Left cardiac atrium (tissue), 4 donors: ENCODE data around the gene LCORL. TPM values are rescaled to one million over a fixed set of nuclear protein-coding genes. Genes with fewer than 3 reads are reported as not detected.
"Not testable (repeated sequence)": the region's sequence is repeated elsewhere in the genome, so short reads cannot be mapped to it uniquely, and the experiment has no call there.

Experiments used
- ATAC-seq, 2 donors: fragments of 200-7000 bp; cut with Tn5 transposase; one replicate each; pipeline ENCODE4 v1.9.1; 2020; ENCODE audit warnings: mild to moderate bottlenecking in 2 of 2, moderate library complexity in 2 of 2
- DNase-seq: peaks from one replicate; pipeline ENCODE4 v3.0.0-alpha.2; 2020
- intact Hi-C, 2 donors: fragments of 100-400 bp; cut with DNase I; formaldehyde crosslinking; loops; one replicate each; pipeline versions ENCODE4 v1.14.1 to v1.15.1; 2022 to 2023
- total RNA-seq, 2 donors: library from RNA; stranded (reverse); fragmentation: NEBNext Ultra II Directional; extraction: Animal tissue kit (Norgen Biotek cat#: 25700); gene quantifications; one replicate each; pipeline ENCODE4 v1.2.1, GENCODE V29; 2021
- donor health status: DM: no; HTN: yes; CAD: no.
- donor health status: DM: no; HTN: yes; CAD: no; lungs with severe emphysema.
- donor health status: DM: yes; HTN: yes; CAD: no.
- donor health status: Dilated cardiomyopathy.

Gene LCORL
- total RNA-seq, 2 donors from 2014 or later: 7.5 to 8.1 TPM

DNA sequence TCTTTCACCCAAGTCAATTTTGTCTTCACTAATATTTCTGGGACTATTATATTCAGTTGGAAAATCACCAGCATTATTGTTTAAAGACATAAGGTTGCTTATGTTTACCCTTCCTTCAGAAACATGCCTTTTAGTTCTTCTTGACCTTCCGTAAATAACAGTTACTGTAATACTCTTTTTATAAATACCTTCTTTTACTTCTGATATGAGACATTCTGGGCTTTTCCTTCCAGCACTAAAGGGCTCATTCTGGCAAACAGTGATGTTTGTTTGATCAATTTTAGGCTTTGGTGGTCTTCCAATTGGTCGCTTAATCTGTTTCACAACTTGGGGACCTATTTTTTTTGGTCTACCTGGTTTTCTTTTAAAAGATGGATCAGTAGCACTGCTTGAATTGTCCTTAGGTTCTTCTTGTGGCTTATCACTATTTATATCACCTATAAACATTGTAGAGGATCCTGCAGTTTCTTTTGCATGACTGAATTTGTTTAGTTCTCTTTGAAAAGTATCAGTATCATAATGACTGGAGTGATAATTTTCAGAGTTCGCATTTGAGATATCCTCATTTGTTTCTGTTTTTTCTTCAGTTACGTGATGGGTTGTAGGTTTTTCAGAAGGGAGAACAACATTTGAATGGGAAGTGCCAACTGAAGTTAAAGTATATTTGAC, 146.0 kb downstream of the LCORL start:
- no peak for ATAC-seq
- intact Hi-C loops: no loop called here
- DNase-seq: no peak

DNA sequence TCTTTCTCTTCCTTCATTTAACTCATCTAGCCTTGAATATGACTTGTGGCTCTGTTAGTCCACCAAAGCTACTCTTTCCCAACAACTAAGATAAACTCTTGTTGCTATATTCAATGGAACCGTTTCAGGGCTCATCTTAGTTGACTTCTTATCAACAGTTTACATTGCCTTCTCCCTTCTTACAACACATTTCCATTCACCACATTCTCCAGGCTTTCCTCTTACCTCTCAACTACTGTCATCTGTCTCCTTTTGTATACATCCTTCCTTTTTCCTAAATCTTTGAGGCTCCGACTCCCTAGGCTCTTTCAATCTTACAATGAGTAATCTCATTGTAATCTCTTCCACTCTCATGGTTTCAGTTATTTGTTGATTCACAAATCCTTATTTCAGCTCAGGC, 152.2 kb downstream of the LCORL start:
- ATAC-seq (no peak), DNase-seq (no peak)
- intact Hi-C loops: no loop called here

DNA sequence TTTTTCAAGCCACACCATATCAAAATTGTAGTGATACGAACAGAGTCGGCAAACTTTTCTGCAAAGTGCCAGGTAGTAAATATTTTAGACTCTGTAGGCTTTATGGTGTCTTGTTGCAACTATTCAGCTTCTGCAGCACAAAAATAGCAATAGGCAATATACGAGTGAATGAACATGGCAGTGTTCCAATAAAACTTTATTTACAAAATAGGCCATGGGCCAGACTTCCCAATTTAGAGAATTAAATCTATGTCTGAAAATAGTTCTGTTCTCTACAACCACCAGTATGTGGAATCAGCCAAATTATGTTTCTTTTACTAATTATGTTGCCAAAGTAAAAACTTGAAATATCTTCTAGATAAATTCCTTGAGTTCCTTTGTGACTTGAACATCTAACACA, 154.3 kb downstream of the LCORL start:
- ATAC-seq (no peak), DNase-seq (no peak)
- intact Hi-C loops: no loop called here

DNA sequence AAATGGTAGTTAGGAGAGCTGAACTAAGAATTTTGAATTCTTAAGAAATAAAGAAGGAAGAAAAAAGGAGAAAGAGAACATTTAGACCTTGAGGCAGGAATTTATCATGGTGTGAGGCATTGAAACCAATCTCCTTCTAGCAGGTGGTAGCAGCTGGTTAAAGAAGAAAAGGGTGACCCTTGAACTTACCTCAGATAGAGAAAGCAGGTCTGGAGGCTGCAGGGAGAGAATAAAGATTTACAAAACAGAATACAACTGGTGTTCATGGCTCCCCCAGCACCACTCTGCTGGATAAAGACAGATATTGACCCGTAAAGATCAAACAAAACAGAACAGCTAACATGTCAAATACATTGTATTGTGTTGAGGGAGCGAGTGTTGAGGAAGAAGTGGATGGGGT, 154.7 kb downstream of the LCORL start:
- ATAC-seq (no peak), DNase-seq (no peak)
- intact Hi-C loops: no loop called here

DNA sequence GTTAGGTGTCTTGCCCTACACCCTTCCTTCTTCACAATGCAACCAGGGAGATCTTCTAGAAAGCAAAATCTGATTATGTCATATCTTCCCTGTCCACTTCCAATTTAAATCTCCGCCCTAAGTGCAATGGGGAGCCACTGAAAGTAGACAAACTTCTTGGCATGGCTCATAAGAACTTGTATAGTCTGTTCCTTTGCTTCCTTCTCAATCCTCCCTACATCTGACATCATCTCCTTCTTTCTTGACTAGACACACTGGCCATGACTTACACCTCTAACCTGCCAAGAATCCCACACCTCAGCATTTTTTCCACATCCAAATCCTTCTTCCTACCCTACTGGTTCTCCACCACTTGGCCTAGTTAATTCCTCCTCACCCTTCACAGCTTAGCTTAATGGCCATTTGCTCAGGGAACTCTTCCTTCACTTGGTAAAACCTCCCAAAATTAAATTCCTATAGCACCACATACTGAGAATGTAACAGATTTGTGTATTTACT, 155.6 kb downstream of the LCORL start:
- ATAC-seq: no peak

DNA sequence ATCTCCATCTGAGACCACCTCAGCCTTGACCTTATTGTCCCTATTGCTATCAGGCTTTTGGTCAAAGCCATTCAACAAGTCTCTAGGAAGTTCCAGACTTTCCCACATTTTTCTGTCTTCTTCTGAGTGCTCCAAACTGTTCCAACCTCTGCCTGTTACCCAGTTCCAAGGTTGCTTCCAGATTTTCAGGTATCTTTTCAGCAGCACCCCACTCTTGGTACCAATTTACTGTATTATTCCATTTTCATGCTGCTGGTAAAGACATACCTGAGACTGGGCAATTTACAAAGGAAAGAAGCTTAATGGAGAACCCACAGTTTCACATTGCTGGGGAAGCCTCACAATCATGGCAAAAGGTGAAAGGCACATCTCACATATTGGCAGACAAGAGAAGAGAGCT, 159.6 kb downstream of the LCORL start:
- ATAC-seq, intact Hi-C loops, DNase-seq: not testable (repeated sequence)

More for the DNA sequence above, 155.6 kb downstream of the LCORL start:
- intact Hi-C loops: no loop called here
- no peak for DNase-seq

DNA sequence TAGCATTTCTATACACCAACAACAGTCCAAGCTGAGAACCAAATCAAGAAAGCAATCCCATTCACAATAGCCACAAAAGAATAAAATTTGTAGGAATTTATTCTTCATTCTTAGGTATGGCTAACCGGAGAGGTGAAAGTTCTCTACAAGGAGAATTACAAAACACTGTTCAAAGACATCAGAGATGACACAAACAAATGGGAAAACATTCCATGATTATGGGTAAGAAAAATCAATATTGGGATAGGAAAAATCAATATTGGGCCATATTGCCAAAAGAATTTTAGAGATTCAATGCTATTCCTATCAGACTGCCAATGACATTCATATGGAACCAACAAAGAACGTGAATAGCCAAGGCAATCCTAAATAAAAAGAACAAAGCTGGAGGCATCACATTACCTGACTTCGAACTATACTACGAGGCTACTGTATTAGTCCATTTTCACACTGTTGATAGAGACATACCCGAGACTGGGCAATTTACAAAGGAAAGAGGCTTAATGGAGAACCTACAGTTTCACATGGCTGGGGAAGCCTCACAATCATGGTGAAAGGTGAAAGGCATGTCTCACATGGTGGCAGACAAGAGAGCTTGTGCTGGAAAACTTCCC, 161.7 kb downstream of the LCORL start:
- intact Hi-C loops: no loop called here
- no peak for ATAC-seq

DNA sequence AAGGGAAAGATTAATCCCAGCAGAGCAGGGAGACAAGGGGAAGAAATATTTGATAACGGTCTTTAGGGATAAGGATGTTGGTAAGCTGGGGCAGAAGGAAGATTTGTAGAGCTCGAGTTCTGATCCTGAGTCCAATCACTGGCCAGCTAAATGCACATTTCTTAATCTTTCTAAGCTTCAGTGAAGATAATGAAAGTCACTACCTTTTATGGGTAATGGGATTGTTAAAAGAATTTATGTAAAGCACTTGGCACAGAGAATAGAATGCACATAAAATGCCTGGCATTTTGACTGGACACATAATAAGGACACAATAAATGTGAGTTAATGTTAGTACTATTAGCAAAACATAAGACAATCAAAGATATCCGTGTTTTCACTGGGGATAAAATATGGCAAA, 167.5 kb downstream of the LCORL start:
- no peak for DNase-seq
- intact Hi-C loops: no loop called here
- no peak for ATAC-seq

More for the DNA sequence above, 161.7 kb downstream of the LCORL start:
- no peak for DNase-seq

DNA sequence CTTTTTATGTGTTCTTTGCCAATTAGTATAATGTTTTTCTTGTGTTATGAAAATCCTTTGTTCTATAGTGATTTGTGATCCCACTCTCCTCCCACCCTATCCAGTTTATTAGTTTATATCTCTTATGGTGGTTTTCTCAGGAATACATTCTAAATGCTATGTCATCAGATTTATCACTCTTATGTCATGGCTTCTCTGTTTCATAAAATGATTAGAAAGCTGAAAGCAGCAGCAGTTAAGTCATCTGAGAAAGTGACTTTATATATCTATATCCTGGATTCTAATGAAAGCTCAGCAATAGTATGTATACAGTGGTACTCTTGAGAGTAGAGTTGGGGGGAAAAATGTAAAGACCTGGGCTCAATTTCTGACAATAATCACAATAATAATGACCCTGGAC, 169.6 kb downstream of the LCORL start:
- DNase-seq (no peak), ATAC-seq (no peak)
- intact Hi-C loops: no loop called here

DNA sequence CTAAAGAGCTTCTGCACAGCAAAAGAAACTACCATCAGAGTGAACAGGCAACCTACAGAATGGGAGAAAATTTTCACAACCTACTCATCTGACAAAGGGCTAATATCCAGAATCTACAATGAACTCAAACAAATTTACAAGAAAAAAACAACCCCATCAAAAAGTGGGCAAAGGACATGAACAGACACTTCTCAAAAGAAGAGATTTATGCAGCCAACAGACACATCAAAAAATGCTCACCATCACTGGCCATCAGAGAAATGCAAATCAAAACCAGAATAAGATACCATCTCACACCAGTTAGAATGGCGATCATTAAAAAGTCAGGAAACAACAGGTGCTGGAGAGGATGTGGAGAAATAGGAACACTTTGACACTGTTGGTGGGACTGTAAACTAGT, 171.3 kb downstream of the LCORL start:
- intact Hi-C loops, DNase-seq, ATAC-seq: not testable (repeated sequence)

DNA sequence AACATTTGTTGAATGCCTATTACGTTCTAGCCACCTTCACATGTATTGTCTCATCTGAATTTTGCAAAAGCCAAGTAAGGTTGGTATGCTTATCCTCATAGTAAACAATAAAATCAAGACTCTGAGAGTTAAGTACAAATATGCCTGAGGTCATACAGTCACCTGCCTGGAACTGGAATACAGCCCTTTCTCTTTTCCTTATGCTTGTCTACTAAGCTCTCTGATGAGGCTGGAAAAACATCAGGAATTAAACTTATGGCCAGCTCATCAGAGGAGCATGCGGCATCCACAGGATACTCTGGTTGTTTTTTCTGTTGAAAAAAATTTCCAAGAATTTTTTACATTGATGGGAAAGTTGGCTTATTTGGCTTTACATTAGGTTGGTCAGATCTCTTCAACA, 175.3 kb downstream of the LCORL start:
- ATAC-seq (no peak), DNase-seq (no peak)
- intact Hi-C loops: no loop called here

DNA sequence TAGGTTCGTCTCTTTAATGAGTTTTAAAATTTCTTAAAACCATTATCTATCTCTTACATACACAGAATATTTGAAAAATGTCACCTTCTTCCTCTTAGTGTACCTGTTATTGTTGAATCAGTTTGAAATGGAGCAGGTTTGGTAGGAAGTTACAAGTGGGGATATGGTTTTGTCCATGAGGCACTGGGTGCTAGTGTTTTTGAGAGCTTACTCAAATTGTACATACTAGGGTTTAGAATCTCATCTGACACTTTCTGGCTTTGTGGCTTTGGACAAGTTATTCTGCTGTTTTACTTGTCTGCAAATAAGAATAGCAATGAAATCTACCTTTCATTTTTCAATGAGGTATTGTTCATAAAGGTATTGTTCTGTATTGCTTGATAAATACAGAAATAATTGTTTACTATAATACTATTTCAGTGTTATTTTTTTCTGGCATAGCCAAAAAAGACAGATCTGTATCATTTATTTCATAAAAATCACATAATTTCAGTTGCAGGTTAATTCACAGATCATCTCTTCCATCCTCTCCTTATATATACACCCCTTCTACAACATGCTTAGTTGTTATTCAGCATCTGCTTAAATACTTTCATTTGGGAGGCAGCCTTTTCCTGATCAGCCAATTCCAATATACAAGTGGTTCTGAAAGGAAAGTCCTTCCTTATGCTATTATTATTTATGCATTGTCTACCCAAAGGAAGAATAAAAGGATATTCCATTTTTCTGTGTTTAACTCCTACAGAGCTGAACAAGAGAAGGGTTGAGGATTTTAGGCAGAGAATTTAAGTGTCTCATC, 197.5 kb downstream of the LCORL start:
- intact Hi-C loops: loop anchor here in 1 of 2 donors (10.0 kb wide), 1 partner anchor 761 kb away; no protein-coding TSS in a partner anchor
- ATAC-seq: no peak

DNA sequence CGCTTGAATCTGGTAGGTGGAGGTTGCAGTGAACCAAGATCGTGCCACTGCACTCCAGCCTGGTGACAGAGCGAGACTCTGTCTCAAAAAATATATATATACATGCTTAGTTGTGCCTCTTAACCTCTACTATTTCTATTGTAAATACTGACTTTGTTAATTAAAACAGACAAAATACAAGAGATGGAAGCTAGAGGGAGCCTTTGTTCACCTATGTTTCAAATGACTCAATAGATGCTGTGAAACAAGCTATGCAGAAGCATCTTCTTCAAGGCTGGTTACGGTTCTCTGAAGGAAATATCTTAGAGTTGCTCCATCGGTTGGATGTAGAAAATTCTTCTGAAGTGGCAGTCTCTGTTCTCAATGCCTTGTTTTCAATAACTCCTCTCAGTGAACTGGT, 204.5 kb downstream of the LCORL start:
- intact Hi-C loops: loop anchor here in 1 of 2 donors (5.0 to 10.0 kb wide), 2 partner anchors 208 to 775 kb away; partner anchors contain the start of gene LCORL
- ATAC-seq: peak in 1 of 2 donors; percentile 58
- DNase-seq: no peak

More for the DNA sequence above, 197.5 kb downstream of the LCORL start:
- DNase-seq: no peak

DNA sequence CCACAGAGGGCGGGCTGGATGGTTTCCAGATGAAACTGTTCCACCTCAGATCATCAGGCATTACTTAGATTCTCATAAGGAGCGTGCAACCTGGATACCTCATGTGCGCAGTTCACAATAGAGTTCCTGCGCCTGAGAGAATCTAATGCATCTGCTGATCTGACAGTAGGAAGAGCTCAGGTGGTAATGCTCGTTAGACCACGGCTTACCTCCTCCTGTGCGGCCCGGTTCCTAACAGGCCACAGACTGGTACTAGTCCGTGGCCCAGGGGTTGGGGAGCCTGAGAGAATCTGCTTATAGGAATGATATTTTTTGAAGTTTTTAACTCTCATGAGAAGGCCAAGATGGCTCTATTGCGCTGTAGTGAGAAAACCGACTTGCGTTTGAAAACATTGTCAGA, 205.4 kb downstream of the LCORL start:
- ATAC-seq (no peak), DNase-seq (no peak)
- intact Hi-C loops: loop anchor here in 1 of 2 donors (5.0 to 10.0 kb wide), 2 partner anchors 209 to 776 kb away; partner anchors contain the start of gene LCORL

DNA sequence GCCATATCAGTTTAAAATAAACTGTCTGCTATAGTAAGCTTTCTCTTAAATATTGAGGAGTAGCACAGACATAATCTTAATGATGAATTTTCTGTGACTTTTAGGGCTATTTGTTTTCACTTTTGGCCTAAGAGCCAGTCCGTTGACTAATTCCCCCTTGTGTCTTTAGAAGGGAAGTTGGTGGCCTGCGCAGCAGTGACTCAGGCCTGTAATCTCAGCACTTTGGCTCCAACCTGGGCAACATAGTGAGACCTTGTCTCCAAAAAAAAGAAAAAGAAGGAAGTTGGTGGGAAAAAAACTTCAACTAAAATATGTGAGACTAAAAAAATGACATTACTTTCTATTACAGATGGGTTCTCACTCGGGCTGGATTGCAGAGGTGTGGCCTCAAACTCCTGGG, 207.4 kb downstream of the LCORL start:
- DNase-seq (no peak), ATAC-seq (no peak)
- intact Hi-C loops: loop anchor here in 1 of 2 donors (10.0 kb wide), 1 partner anchor 211 kb away; the partner anchor contains the start of gene LCORL

DNA sequence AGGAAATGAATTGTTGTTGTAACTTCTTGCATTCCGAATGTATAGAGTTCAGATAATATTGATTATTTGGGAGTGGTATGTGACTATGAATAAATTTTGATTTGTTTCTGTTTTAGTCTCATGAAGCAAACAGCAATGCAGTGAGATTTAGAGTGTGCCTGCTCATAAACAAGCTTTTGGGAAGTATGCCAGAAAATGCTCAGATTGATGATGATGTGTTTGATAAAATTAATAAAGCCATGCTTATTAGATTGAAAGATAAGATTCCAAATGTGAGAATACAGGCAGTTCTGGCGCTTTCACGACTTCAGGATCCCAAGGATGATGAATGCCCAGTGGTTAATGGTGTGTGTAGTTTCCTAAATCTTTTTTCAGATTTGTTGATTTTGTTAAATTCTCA, 208.8 kb downstream of the LCORL start:
- intact Hi-C loops: loop anchor here in 1 of 2 donors (10.0 kb wide), 1 partner anchor 212 kb away; the partner anchor contains the start of gene LCORL
- ATAC-seq: no peak
- no peak for DNase-seq

DNA sequence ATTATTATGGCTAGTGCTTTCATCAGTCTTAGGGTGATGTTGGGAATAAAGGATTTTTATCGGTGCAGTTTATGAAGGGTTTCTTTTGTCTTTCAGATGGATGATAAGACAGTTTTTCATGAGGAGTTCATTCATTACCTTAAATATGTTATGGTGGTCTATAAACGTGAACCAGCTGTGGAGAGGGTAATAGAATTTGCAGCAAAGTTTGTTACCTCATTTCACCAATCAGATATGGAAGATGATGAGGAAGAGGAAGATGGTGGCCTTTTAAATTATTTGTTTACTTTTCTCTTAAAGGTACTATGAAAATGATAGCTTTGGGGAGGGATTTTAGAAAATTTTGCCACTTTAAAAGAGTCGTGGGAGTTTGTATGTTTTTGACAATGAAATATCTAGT, 209.4 kb downstream of the LCORL start:
- DNase-seq: no peak
- ATAC-seq: no peak
- intact Hi-C loops: loop anchor here in 1 of 2 donors (10.0 kb wide), 1 partner anchor 213 kb away; the partner anchor contains the start of gene LCORL

DNA sequence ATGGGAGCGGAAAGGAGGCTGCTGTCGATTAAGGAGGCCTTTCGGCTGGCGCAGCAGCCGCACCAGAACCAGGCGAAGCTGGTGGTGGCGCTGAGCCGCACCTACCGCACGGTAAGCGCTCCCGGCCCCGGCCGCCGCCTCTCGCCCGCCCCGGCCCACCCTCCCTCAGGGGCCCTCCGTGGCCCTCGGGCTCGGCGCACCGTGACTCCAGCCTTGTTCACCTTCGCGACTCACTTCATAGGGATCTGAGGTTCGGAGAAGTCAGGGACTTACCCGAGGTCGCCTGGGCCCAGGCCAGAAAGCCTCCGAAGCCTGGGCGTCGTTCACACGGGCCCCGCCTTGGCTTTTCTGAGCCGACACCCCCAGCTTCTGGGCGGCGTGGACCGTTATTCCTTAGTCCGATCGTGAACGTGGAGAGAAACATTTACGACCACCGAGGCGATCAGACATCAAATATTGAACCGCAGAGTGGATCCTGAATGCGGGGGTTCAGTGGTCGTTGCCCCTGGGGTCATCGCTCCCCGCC, 210.4 kb downstream of the LCORL start:
- intact Hi-C loops: loop anchor here in 1 of 2 donors (10.0 kb wide), 1 partner anchor 214 kb away; the partner anchor contains the start of gene LCORL
- ATAC-seq: peak in 1 of 2 donors; percentile 22
- peak; percentile 26 for DNase-seq
